Activated CD4-positive, alpha-beta T cell treated with anti-CD3 and anti-CD28 coated beads, Interleukin-2, amount 50 U/mL, for 24 hours (primary cell): Measurements from ENCODE around the gene JSRP1.

Source experiments
- DNase-seq, 2 donors: peaks; one replicate each; pipeline ENCODE4 v3.0.0-alpha.2; 2020; ENCODE audit warnings: low read depth in 1 of 2, low spot score in 1 of 2

The JSRP1 gene

DNA sequence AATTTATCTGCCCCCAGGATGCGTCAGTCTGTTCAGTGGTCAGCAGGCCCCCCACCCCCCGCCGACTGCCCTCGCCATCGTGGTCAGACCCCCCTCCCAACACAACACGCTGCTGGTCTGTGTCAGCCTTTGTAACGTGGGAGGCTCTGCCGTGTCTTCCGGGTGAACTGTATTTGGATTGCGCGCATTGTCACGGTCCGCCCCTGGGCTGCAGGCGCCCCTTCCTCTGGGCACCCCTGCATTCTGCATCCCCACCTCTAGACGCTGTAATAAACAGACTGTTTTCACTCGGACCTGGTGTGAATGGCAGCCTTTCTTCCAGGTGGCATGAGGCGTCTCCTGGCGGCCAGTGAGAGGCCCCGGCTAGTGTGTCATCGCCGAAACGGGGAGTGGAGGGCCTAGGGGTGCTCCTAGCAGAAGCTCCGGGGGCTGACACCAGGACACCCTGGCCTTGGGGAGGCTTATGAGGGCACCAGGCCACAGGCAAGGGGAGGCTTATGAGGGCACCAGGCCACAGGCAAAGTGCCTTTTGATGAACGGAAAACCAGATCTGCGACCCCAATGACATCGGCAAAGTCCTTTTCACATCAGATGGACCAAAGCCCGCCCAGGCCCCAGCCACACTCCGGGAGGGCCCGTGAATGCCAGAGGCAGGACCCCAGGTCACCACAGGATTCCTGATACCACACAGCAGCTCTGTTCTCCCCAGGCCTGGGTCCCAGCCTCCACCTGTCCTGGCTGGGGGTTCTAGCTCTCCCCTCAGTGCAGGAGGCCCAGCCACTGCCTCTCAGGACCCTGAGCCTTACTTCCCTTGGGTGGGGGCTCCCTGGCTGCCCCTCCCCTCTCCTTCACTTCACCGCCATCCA is 23.7 kb downstream of the JSRP1 start:
- DNase-seq = no peak

DNA sequence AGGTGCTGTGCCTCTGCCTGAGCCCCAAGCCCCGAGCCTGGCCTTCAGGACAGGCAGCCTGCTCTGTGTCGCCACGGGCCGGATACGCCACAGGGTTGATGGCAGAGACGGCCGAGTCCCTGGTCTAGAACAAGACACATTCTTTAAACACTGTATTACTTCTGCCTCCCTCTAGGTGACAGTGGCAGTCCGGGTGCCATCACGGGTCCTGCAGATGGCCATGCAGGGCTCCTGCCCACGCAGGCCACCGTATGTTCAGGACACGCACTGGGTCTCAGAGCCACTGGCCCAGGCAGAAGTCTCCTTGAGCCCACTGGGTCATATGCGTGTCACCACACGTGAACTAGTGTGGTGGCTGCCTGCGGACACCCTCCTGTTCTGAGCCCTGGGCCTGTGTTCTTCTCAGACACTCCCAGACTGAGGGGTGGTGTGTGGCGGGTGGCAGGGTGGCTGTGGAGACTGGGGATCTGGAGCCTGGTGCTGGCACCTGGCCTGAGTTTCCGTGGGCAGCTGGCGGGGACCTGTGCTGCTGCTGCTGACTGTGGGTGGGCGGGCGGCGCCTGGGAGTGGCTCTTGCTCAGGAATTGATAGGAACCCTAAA is 24.5 kb downstream of the JSRP1 start:
- DNase-seq = no peak

DNA sequence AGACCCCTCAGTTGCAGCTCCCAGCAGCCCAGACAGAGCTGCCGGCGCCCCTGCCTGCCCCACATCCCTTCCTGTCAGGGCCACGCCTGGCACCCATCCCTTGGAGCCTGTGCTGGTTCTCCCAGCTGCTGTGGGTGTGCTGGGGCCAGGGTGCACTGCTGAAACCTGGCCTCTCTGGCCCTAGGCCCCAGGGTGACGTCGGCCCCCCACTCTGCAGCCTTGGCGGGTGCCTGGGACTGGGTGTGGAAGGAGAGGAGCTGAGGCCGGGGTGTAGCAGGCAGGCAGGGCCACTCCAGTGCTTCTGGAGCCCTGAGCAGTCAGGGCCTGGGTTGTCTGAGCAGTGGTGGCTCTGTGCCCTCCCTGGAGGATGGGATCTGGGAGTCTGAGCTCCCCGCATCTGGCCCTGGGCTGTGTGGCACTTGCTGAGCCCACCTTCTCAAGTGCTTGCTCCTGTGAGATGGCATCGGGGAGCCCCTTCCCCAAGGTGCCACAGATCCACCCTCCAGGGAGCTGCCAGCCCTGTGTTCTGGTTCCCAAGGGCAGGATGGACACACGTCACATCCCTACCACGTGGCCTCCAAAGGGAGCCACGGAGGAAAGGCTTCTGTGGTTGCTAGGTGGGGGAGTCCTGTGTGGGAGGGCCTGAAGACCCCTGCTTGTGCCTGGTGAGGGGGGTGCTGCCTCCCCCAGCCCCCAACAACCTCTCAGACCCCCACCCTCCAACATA is 25.2 kb downstream of the JSRP1 start:
- no peak for DNase-seq

DNA sequence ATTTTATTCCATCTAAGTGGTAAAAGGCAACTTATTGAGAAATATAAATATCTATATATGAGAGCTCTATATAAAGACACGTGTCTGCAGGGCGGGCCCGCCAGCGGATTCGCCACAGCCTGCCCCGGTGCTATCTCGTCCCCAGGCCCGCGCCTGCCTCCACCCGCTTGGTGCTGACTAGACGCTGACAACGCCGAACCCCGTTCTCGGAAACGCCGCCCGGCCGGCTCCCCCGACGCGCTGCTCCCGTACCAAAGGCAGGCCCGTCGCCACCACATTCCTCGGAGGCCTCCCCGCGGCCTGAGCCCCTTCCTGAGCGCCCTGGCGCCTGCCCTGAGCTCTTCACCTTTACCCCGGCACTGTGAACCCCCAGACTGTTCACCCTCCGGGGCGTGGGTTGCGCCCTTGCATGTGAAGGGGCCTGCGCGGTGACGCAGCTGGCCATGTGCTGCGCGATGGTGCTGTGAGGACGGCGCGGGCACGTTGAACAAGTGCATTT is 26.1 kb downstream of the JSRP1 start:
- DNase-seq = no peak

DNA sequence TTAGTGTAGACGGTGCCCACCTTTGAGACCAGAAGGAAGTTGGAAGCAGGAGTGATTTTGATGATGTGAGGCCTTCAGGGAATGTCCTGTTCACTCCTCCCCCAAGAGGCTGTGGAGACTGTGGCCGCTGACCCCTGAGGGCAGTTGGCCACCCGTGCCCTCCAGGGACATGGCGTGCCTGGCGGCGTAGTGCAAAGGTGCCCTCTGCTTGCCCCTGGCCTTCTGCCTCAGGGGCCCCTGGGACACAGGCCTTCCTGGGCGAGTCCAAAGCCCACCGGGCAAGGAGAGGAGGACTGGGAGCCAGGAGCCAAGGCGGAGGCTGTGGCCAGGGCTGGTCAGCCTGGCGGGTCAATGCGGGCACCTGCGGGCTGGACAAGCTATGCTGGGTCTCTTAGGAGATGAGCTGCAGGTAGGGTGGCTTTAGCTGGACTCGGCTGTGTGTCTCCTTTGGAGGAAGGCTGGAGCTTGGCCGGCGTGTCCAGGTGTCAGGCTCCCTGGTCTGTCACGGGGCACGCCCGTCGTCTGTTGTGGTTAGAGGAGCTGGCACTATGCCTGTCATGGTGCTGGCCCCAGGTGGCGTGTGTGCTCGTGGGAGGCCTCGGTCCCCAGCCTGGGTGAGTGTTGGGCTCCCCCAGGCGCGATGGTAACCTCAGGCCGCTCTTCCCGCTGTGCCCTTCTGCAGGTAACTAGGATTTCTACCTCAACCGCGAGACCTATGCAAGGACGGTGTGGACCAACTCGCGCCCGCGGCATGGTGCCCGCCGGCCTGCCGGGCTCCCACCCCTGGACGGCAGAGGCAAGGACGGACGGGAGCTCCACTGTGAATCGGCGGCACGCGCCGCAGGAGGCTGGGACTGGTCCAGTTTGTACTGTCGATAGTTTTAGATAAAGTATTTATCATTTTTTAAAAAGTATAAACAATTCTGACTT is 26.8 kb downstream of the JSRP1 start:
- DNase-seq = no peak

DNA sequence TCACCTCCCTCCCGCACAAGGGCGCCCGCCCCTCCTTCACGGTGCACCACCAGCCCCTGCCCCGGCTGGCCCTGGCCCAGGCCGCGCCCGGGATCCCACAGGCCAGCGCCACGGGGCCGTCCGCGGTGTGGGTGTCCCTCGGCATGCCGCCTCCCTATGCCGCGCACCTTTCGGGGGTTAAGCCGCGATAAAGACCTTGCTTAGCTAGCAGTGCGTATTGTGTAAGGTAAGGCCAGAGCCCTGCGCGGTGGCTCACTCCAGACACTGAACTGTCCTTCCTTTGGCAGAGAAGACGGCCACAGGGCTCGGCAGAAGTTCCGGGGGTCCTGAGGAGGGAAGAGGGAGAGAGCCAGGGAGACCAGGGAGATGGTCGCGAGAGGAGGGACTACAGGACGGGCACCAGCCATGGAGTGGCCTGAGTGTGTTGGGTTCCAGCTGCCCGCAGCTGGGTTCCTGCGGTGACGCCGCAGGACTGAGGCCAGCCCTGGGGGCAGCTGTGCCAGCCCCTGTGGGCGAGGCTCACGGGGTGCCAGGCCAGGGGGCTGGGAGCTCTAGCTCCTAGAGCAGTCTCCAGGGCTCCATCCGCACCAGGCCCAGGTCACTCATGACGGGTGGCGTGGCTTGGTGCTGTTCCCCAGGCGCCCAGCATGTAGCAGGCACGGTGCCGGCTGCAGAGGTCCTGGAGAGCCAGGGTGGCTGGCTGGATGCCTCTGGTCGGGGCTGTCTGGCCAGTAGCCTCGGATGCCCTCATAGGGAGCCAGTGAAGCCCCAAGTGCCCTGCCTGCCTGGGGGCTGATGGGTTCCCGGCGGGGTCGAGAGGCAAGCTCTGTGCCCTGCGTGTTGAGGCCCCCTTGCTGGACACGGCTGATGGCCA is 27.8 kb downstream of the JSRP1 start:
- DNase-seq = no peak

DNA sequence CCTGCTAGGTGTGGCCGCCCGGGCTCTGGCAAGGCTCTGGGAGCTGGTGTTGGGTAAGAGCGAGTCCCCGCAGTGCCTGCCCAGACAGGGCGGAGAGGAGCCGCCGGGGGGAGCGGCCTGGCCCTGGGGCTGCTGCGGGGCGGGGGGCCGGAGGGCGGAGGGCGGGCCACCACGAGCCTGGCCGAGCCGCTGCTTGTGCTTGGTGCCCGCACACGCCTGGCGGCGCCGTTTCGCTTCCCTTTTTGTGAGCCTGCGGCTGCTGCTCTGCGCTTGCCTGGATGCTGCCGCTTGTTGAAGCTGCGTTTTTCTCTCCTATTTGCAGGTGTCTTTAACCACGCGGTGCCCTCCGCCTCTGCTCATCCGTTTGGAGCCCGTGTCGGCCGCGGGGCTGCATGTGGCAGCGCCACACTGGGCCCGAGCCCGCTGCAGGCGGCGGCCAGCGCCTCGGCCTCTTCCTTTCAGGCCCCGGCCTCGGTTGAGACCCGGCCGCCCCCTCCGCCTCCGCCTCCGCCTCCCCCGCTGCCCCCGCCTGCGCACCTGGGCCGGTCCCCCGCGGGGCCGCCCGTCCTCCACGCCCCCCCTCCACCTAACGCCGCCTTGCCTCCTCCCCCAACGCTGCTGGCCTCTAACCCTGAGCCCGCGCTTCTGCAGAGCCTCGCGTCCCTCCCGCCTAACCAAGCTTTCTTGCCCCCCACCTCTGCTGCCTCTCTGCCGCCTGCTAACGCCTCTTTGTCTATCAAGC is 28.6 kb downstream of the JSRP1 start:
- no peak for DNase-seq

DNA sequence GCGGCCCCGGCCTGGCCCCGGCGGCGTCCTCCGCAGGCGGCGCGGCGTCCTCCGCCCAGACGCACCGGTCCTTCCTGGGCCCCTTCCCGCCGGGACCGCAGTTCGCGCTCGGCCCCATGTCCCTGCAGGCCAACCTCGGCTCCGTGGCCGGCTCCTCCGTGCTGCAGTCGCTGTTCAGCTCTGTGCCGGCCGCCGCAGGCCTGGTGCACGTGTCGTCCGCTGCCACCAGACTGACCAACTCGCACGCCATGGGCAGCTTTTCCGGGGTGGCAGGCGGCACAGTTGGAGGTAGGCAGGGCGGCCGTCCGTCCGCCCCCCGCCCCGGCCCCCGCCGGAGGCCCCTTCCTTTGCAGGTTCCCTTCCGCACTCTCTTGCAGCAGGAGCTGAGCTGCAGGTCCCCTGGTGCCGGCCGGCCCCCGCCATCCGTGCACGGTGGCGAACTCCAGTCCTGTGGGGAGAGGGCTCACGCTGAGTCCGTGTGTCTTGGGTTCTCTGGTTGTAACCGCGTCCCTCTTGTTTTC is 29.3 kb downstream of the JSRP1 start:
- DNase-seq = no peak

DNA sequence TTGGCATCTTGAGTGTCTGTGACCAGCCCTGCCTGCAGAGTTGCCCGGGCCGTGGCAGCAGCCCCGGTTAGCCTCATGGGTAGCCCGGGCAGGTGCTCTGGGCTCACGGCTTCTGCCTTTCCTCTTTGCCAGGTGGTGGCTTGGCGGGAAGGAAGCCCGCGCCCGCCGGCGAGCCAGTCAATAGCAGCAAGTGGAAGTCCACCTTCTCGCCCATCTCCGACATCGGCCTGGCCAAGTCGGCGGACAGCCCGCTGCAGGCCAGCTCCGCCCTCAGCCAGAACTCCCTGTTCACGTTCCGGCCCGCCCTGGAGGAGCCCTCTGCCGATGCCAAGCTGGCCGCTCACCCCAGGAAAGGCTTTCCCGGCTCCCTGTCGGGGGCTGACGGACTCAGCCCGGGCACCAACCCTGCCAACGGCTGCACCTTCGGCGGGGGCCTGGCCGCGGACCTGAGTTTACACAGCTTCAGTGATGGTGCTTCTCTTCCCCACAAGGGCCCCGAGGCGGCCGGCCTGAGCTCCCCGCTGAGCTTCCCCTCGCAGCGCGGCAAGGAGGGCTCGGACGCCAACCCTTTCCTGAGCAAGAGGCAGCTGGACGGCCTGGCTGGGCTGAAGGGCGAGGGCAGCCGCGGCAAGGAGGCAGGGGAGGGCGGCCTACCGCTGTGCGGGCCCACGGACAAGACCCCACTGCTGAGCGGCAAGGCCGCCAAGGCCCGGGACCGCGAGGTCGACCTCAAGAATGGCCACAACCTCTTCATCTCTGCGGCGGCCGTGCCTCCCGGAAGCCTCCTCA is 30.0 kb downstream of the JSRP1 start:
- DNase-seq = no peak

DNA sequence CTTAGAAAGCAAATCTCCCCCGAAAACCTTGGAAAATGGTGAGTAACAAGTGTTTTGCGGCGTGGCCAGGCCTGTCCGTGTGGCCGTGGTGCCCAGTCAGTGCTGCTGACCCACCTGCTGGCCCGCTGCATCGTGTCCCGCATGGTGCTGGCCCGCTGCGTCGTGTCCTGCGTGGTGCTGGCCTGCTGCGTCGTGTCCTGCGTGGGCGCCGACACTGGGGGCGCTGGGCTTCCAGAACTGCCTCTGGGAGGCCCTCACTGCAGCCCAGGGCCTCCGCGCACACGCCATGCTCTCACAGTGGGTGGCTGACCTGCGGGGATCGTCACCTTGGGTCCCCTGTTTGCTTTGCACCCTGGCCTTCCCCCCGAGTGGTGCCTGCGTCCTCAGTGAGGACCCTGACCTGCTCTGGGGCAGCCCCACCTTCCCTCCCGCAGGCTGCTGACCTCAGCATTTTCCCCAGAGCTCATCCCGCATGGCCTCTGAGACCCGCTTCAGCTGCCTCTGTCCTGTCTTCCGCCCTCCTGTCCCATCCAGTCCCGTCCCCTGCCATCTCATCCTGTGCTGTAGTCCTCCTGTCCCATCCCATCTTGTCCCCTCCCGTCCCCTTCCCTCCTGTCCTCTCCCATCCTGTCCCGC is 30.7 kb downstream of the JSRP1 start:
- no peak for DNase-seq

DNA sequence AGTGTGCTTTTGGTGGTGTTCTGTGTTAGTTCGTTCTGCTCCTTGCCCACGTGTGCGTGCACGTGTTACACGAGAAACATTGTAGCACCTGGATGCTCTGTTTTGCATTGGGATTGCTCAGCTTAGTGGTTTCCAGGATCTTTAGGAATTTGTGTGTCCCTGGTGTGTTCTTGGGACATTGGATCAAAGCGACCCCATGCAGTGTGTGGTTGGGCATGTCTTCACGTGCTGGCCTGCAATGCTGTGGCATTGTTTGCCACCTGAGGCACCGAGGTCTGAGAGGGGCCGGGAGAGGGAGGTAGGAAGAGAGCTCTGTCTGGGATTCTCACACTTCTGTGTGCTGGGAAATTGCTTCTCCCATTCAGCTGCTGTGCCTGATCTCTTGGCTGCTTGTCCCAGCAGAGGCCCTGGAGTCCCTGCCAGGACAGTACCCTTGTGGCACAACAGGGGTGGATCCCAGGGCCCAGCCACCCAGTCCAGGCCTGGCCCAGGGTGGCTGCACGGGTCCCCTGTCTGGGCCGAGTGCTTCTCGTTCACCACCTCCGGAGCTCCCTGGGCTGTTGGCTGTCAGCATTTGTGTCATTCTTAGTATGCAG is 31.4 kb downstream of the JSRP1 start:
- no peak for DNase-seq

DNA sequence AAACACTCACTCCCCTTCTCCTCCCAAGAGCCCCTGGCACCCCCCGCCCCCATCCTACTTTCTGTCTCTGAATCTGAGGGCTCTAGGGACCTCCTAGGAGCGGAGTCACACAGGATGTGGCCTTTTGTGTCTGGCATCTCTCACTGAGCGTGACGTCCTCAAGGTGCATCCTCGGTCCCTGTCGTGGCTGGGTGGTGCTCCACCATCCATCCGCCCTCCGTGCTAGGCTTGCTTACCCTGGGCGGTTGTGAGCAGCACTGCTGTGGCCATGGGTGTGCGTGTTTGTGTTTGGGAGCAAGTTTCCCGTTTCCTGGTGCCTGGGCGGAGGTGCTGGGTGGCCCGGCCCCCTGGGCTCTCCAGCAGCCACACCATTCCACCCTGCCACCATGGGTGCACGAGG is 32.3 kb downstream of the JSRP1 start:
- DNase-seq = no peak

DNA sequence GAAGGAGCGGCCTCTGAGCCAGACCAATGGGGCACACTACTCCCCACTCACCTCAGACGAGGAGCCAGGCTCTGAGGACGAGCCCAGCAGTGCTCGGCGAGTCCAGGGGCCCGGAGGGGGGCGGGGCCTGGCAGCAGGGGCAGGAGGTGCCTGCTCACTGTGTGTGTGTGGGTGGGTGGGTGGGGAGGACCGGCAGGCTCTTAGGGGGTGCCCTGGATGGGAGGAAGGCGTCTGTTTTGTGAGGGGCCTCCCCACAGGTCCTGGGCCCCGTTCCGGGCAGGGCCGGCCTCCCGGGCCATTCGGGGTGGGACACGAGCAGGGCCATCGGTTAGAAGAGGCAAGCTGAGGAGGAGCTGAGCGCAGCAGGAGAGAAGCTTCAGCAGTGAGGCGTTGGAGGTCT is 32.8 kb downstream of the JSRP1 start:
- DNase-seq = no peak

DNA sequence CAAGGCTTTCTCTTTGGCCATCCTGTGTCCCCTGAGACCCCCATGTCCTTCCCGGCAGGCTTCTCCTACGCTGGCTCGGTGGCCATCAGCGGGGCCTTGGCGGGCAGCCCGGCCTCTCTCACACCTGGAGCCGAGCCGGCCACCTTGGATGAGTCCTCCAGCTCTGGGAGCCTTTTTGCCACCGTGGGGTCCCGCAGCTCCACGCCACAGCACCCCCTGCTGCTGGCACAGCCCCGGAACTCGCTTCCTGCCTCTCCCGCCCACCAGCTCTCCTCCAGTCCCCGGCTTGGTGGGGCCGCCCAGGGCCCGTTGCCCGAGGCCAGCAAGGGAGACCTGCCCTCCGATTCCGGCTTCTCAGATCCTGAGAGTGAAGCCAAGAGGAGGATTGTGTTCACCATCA is 34.3 kb downstream of the JSRP1 start:
- no peak for DNase-seq

DNA sequence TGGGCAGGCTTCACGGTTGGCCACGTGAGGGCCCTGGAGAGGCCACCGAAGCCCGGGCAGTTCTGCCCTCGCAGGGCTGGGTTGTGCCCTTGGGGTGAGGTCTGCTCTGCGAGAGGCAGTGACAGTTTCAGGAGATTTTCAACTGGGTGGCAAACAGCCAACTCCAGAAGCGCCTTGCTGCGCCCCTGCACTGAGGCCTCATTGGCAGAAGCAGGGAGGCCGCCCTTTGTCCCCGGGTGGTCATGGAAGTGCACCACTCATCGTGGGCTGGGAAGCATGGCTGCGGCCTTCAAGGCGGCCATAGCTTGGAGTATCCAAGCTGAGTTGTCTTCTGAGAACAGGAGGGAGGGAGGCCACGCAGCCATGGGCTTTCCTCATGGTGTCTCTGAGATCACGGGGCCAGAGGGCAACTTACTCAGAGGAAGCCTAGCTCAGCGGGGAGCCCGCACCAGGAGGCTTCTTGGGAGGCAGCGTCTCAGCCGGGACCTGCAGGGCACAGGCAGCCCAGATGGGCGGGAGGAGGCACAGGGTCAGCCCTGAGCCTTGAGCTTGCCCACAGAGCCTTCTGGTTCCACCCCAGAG is 34.9 kb downstream of the JSRP1 start:
- no peak for DNase-seq

DNA sequence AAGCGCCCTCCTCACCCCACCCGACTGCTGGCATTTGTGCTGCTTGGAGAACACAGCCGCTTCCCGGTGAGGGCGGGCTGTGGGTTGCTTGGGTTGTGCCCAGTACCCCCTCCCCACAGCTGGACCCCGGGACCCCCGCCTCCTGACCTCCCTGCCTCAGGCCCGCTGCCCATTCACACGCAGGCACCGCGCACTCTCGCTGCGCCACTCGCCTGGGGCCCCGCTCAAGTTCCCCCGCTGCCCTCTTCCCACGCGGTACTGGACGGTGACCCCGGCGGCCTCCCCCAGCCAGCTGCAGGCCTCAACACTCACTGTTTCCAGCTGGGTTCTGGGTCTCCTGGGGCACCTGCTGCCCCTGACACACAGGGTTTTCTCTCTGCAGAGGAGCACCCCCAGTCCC is 36.5 kb downstream of the JSRP1 start:
- DNase-seq = no peak

DNA sequence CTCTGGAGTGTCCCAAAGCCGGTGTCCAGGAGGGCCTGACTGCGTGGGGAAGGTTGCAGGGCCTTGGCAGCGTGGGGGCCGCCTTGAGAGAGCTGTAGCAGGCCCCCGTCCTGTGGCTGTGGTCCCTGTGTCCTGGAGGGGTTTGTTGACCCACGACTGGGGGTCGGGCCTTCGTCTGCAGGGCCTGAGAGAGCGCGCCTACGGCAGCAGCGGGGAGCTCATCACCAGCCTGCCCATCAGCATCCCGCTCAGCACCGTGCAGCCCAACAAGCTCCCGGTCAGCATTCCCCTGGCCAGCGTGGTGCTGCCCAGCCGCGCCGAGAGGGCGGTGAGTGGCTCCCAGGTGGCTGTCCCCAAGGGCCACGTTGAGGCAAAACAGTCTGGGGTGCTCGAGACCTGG is 38.6 kb downstream of the JSRP1 start:
- DNase-seq = no peak
